Neural progenitor cell (in vitro differentiated cells): ENCODE results near the gene MYMX. TPM values are rescaled to one million over a fixed set of nuclear protein-coding genes. Genes with fewer than 3 reads are reported as not detected.

Experiments used
- DNase-seq: peaks from one replicate; pipeline ENCODE4 v3.0.0-alpha.2; 2016; ENCODE audit warnings: low spot score
- H2AFZ ChIP-seq: fragments of 200-600 bp; sonication (generic); replicated peaks from 2 replicates; pipeline ENCODE4 v1.6.1; 2016; ENCODE audit warnings: antibody characterized with exemption
- H3F3A ChIP-seq: fragments of 200-600 bp; sonication (generic); 2 replicates; pipeline ENCODE4 v1.6.1; 2016; ENCODE audit warnings: antibody characterized with exemption, low read depth
- H3K27ac ChIP-seq: fragments of 200-600 bp; sonication (generic); 2 replicates; pipeline ENCODE4 v1.5.1; 2016; ENCODE audit warnings: mild to moderate bottlenecking
- H3K27me3 ChIP-seq: fragments of 200-600 bp; sonication (generic); 2 replicates; pipeline ENCODE4 v1.6.1; 2016; ENCODE audit warnings: mild to moderate bottlenecking, moderate library complexity
- H3K36me3 ChIP-seq: fragments of 200-600 bp; sonication (generic); 2 replicates; pipeline ENCODE4 v1.5.1; 2016
- H3K4me1 ChIP-seq: fragments of 200-600 bp; sonication (generic); 2 replicates; pipeline ENCODE4 v1.6.1; 2016; ENCODE audit warnings: mixed run types
- H3K4me2 ChIP-seq: fragments of 200-600 bp; sonication (generic); 2 replicates; pipeline ENCODE4 v1.6.1; 2016
- H3K4me3 ChIP-seq: fragments of 200-600 bp; sonication (generic); 2 replicates; pipeline ENCODE4 v1.5.1; 2016
- H3K79me2 ChIP-seq: fragments of 200-600 bp; sonication (generic); 2 replicates; pipeline ENCODE4 v1.6.1; 2016; ENCODE audit warnings: low read depth
- H3K9ac ChIP-seq: fragments of 200-600 bp; sonication (generic); 2 replicates; pipeline ENCODE4 v1.6.1; 2016
- H3K9me3 ChIP-seq: fragments of 200-600 bp; sonication (generic); 2 replicates; pipeline ENCODE4 v1.5.1; 2016; ENCODE audit warnings: low read depth
- H4K20me1 ChIP-seq: fragments of 200-600 bp; sonication (generic); 2 replicates; pipeline ENCODE4 v1.6.1; 2016; ENCODE audit warnings: low read depth
- H3K27ac Mint-ChIP-seq: 3 replicates; pipeline ENCODE4 v1.8.0; 2021; ENCODE audit warnings: mixed read lengths
- H3K27me3 Mint-ChIP-seq: 2 replicates; pipeline ENCODE4 v1.8.0; 2022; ENCODE audit warnings: low read depth, mild to moderate bottlenecking, inconsistent platforms, moderate library complexity, mixed read lengths; ENCODE audit not compliant: insufficient read depth
- H3K36me3 Mint-ChIP-seq: 3 replicates; pipeline ENCODE4 v1.8.0; 2021; ENCODE audit warnings: mixed read lengths
- H3K4me1 Mint-ChIP-seq: 3 replicates; pipeline ENCODE4 v1.8.0; 2021; ENCODE audit warnings: mixed read lengths
- H3K4me3 Mint-ChIP-seq: 3 replicates; pipeline ENCODE4 v1.8.0; 2021; ENCODE audit warnings: mild to moderate bottlenecking, moderate library complexity, mixed read lengths
- H3K9me3 Mint-ChIP-seq: 3 replicates; pipeline ENCODE4 v1.8.0; 2020; ENCODE audit warnings: mixed read lengths
- EZH2 ChIP-seq: fragments of 200-600 bp; sonication (generic); IDR thresholded peaks from 2 replicates; pipeline ENCODE4 v1.6.1; 2017; ENCODE audit warnings: antibody characterized with exemption, mild to moderate bottlenecking, moderate library complexity
- EZH2phosphoT487 ChIP-seq: fragments of 200-600 bp; sonication (generic); IDR thresholded peaks from 2 replicates; pipeline ENCODE4 v1.6.1; 2017; ENCODE audit warnings: antibody characterized with exemption
- total RNA-seq: library from RNA; depleted of rRNA; stranded (reverse); fragments of >200 nt; gene quantifications from 2 replicates; pipeline ENCODE4 v1.2.3, GENCODE V29; 2015; ENCODE audit warnings: low replicate concordance
- TF ChIP-seq, protein P1 (sequence below): fragments of 200-600 bp; sonication (generic); IDR thresholded peaks from 2 replicates; pipeline ENCODE4 v1.5.1; 2017; ENCODE audit warnings: antibody characterized with exemption, mild to moderate bottlenecking

The MYMX gene
- total RNA-seq, 1 donor from 2014 or later = 0.54 TPM

DNA sequence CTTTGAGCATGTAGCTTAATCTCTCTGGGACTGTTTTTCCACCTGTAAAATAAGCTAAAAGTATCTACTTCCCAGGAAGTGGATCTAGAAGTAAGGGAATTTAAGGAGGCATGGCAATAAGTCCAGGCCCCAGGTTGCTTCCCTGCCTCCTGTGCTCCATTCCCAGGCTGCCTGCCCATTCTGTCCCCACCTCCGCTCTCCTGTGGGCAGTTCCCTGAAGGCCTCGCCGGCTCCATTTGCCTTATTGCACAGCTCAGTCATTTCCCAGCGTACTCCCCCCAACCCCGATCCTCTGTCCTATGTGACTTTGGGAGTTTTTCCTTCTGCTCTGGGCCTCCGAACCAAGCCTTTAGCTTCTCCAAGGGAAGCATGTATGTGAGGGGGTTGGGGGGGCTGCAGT lies 11.3 kb downstream of the MYMX start:
- Histone ChIP-seq H4K20me1 (peaks cover 41% of the 10 kb centered on the region), H3K4me2 (no peak overlapping the region), H3K36me3 (no peaks in the 10 kb centered on the region), H3K79me2 (peaks cover 31% of the 10 kb centered on the region), H3K4me3 (no peak overlapping the region), H3K27me3 (no peaks in the 10 kb centered on the region), H3K9me3 (no peaks in the 10 kb centered on the region), H3K27ac (no peak overlapping the region), H3K4me1 (peaks cover 34% of the 10 kb centered on the region), H2AFZ (no peak overlapping the region), H3F3A (peaks cover 13% of the 10 kb centered on the region), H3K9ac (no peak overlapping the region)
- TF ChIP-seq EZH2 = no peak
- H3K9me3 Mint-ChIP-seq = no peaks in the 10 kb centered on the region
- H3K27ac Mint-ChIP-seq = peak overlapping the region; percentile 40
- H3K36me3 Mint-ChIP-seq = peaks cover 7% of the 10 kb centered on the region
- H3K4me1 Mint-ChIP-seq = peaks cover 37% of the 10 kb centered on the region
- peaks cover 2% of the 10 kb centered on the region for H3K27me3 Mint-ChIP-seq
- DNase-seq = no peak
- H3K4me3 Mint-ChIP-seq = peak overlapping the region; percentile 42

DNA sequence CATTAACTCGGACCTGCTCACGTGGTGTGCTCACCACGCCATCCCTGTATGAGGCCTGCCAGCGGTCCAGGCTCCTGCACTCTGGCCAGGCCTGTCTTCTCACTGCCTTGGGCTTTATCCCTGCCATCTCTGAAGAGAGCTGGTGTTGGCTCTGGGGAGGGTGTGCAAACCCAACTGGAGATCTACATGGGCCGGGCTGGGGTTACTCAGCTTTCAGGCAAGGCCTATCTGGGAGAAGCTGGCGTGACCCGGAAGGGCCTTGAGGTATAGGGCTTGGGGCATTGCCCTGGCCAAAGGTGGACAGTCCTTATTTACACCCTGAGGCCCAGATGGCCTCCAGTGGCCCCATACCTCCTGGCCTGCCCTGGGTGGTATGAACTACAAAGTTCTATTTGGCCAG lies 11.7 kb downstream of the MYMX start:
- Histone ChIP-seq H3K9me3 (no peaks in the 10 kb centered on the region), H3K4me1 (peaks cover 34% of the 10 kb centered on the region), H3K27me3 (no peaks in the 10 kb centered on the region), H3F3A (peaks cover 11% of the 10 kb centered on the region), H3K27ac (no peak overlapping the region), H3K4me3 (no peak overlapping the region), H3K79me2 (peaks cover 31% of the 10 kb centered on the region), H2AFZ (no peak overlapping the region), H3K9ac (no peak overlapping the region), H4K20me1 (peaks cover 41% of the 10 kb centered on the region), H3K36me3 (no peaks in the 10 kb centered on the region), H3K4me2 (no peak overlapping the region)
- DNase-seq = no peak
- Mint-ChIP-seq H3K36me3 (peaks cover 7% of the 10 kb centered on the region), H3K27me3 (peaks cover 2% of the 10 kb centered on the region), H3K4me3 (no peak overlapping the region), H3K9me3 (no peaks in the 10 kb centered on the region), H3K27ac (peak overlapping the region; percentile 40), H3K4me1 (peaks cover 36% of the 10 kb centered on the region)
- TF ChIP-seq, protein P1, sequence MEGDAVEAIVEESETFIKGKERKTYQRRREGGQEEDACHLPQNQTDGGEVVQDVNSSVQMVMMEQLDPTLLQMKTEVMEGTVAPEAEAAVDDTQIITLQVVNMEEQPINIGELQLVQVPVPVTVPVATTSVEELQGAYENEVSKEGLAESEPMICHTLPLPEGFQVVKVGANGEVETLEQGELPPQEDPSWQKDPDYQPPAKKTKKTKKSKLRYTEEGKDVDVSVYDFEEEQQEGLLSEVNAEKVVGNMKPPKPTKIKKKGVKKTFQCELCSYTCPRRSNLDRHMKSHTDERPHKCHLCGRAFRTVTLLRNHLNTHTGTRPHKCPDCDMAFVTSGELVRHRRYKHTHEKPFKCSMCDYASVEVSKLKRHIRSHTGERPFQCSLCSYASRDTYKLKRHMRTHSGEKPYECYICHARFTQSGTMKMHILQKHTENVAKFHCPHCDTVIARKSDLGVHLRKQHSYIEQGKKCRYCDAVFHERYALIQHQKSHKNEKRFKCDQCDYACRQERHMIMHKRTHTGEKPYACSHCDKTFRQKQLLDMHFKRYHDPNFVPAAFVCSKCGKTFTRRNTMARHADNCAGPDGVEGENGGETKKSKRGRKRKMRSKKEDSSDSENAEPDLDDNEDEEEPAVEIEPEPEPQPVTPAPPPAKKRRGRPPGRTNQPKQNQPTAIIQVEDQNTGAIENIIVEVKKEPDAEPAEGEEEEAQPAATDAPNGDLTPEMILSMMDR = no peak
- no peak for TF ChIP-seq EZH2phosphoT487
- no peak for TF ChIP-seq EZH2

DNA sequence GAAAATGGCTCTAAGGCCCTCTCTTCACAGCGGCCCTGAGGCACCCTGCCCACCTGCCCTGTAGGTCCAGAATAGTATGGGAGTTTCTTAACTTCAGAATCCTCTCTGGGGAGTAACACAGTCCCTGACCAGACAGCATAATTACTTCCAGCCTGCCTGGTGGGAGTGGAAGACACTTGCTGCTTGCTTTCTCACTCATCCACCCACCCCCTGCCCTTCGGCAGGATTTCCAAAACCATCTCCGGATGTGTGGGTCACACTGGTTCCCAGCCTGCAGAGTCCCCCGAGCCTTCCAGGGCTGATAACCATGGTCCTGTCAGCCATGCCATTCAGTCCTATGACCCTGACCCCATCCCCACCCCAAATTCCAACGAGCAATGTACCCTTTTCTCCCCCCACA lies 12.1 kb downstream of the MYMX start:
- Mint-ChIP-seq H3K27me3 (peaks cover 6% of the 10 kb centered on the region), H3K4me1 (peaks cover 40% of the 10 kb centered on the region), H3K27ac (peak overlapping the region; percentile 60), H3K36me3 (peaks cover 9% of the 10 kb centered on the region), H3K9me3 (no peaks in the 10 kb centered on the region), H3K4me3 (no peak overlapping the region)
- peaks cover 8% of the 10 kb centered on the region for H3F3A ChIP-seq
- peaks cover 41% of the 10 kb centered on the region for H4K20me1 ChIP-seq
- no peak overlapping the region for H2AFZ ChIP-seq
- H3K9me3 ChIP-seq = no peaks in the 10 kb centered on the region
- no peak overlapping the region for H3K4me3 ChIP-seq
- H3K79me2 ChIP-seq = peaks cover 31% of the 10 kb centered on the region
- H3K27me3 ChIP-seq = no peaks in the 10 kb centered on the region
- H3K4me2 ChIP-seq = no peak overlapping the region
- H3K9ac ChIP-seq = no peak overlapping the region
- peaks cover 34% of the 10 kb centered on the region for H3K4me1 ChIP-seq
- TF ChIP-seq EZH2 (no peak), EZH2phosphoT487 (no peak)
- TF ChIP-seq, protein P1 = no peak
- no peak overlapping the region for H3K27ac ChIP-seq
- H3K36me3 ChIP-seq = no peaks in the 10 kb centered on the region
- no peak for DNase-seq

DNA sequence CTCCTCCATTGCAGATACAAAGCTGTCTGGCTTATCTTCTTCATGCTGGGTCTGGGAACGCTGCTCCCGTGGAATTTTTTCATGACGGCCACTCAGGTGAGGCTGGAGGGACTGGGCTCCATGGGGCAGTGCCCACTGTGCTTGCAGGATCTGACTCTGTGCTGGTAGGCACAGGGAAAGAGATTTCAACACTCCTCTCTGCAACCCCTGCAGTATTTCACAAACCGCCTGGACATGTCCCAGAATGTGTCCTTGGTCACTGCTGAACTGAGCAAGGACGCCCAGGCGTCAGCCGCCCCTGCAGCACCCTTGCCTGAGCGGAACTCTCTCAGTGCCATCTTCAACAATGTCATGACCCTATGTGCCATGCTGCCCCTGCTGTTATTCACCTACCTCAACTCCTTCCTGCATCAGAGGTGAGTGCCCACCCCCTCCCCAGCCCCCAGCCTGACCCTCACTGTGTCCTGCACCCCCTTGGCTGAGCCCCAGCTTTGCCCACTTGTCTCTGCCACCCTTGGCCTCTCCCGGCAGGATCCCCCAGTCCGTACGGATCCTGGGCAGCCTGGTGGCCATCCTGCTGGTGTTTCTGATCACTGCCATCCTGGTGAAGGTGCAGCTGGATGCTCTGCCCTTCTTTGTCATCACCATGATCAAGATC lies 12.8 kb downstream of the MYMX start:
- Mint-ChIP-seq H3K9me3 (no peaks in the 10 kb centered on the region), H3K36me3 (peaks cover 9% of the 10 kb centered on the region), H3K27me3 (peaks cover 6% of the 10 kb centered on the region), H3K27ac (no peak overlapping the region), H3K4me3 (peak overlapping the region; percentile 48), H3K4me1 (peaks cover 37% of the 10 kb centered on the region)
- no peak for DNase-seq
- Histone ChIP-seq H4K20me1 (peaks cover 34% of the 10 kb centered on the region), H3K27me3 (no peaks in the 10 kb centered on the region), H3K36me3 (no peaks in the 10 kb centered on the region), H3K4me3 (no peak overlapping the region), H3K79me2 (peaks cover 26% of the 10 kb centered on the region), H2AFZ (no peak overlapping the region), H3K9ac (no peak overlapping the region), H3F3A (peaks cover 8% of the 10 kb centered on the region), H3K4me2 (no peak overlapping the region), H3K9me3 (no peaks in the 10 kb centered on the region), H3K27ac (no peak overlapping the region), H3K4me1 (peaks cover 33% of the 10 kb centered on the region)
- TF ChIP-seq EZH2phosphoT487 (no peak), EZH2 (no peak)
- TF ChIP-seq, protein P1 = no peak
